Ishikawa (cell line): ENCODE measurements around the gene XXYLT1.

Experiments used
- CEBPB ChIP-seq: IDR thresholded peaks from 2 replicates; pipeline ENCODE4 v1.6.1; 2012
- CREB1 ChIP-seq: IDR thresholded peaks from 2 replicates; pipeline ENCODE4 v1.6.1; 2012; ENCODE audit warnings: low read depth
- EGR1 ChIP-seq: IDR thresholded peaks from 2 replicates; pipeline ENCODE4 v1.6.1; 2012
- EP300 ChIP-seq: IDR thresholded peaks from 2 replicates; pipeline ENCODE4 v1.6.1; 2012; ENCODE audit warnings: borderline replicate concordance
- FOXM1 ChIP-seq: IDR thresholded peaks from 2 replicates; pipeline ENCODE4 v1.6.1; 2012; ENCODE audit warnings: low read depth, borderline replicate concordance
- NFIC ChIP-seq: IDR thresholded peaks from 2 replicates; pipeline ENCODE4 v1.6.1; 2012
- RAD21 ChIP-seq: IDR thresholded peaks from 2 replicates; pipeline ENCODE4 v1.6.1; 2012; ENCODE audit warnings: low read depth
- TAF1 ChIP-seq: IDR thresholded peaks from 2 replicates; pipeline ENCODE4 v1.6.1; 2012; ENCODE audit warnings: low read depth, mild to moderate bottlenecking
- TCF12 ChIP-seq: IDR thresholded peaks from 2 replicates; pipeline ENCODE4 v1.6.1; 2012; ENCODE audit warnings: low read depth
- TEAD4 ChIP-seq: IDR thresholded peaks from 2 replicates; pipeline ENCODE4 v1.6.1; 2012
- YY1 ChIP-seq: IDR thresholded peaks from 2 replicates; pipeline ENCODE4 v1.6.1; 2012; ENCODE audit warnings: low read depth
- ZBTB7A ChIP-seq: IDR thresholded peaks from 2 replicates; pipeline ENCODE4 v1.6.1; 2012; ENCODE audit warnings: low read depth
- TF ChIP-seq, protein P1 (sequence below): IDR thresholded peaks from 2 replicates; pipeline ENCODE4 v1.6.1; 2012; ENCODE audit warnings: low read depth, mild to moderate bottlenecking
- TF ChIP-seq, protein P2 (sequence below): IDR thresholded peaks from 2 replicates; pipeline ENCODE4 v1.6.1; 2012
- TF ChIP-seq, protein P3 (sequence below): IDR thresholded peaks from 2 replicates; pipeline ENCODE4 v1.6.1; 2012

The XXYLT1 gene

DNA sequence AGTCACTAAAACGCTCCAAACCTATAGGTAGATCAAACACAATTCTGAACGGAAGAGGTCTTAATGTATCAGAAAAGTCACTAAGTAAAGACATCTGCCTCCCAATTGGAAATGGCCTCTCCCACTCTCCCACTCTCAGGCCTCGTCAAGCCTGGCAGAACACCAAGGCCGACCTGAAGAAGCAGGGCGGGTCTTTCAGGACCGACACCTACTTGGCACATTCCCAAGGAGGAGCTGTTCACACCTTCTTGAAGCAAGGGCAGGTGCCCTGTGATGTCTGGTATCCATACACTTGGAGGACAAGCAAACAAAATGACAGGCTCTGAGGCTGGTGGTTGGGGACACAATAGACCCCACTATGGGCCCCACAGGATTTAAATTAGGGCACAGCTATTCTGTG, 30.0 kb downstream of the XXYLT1 start:
- TF ChIP-seq, protein P1, sequence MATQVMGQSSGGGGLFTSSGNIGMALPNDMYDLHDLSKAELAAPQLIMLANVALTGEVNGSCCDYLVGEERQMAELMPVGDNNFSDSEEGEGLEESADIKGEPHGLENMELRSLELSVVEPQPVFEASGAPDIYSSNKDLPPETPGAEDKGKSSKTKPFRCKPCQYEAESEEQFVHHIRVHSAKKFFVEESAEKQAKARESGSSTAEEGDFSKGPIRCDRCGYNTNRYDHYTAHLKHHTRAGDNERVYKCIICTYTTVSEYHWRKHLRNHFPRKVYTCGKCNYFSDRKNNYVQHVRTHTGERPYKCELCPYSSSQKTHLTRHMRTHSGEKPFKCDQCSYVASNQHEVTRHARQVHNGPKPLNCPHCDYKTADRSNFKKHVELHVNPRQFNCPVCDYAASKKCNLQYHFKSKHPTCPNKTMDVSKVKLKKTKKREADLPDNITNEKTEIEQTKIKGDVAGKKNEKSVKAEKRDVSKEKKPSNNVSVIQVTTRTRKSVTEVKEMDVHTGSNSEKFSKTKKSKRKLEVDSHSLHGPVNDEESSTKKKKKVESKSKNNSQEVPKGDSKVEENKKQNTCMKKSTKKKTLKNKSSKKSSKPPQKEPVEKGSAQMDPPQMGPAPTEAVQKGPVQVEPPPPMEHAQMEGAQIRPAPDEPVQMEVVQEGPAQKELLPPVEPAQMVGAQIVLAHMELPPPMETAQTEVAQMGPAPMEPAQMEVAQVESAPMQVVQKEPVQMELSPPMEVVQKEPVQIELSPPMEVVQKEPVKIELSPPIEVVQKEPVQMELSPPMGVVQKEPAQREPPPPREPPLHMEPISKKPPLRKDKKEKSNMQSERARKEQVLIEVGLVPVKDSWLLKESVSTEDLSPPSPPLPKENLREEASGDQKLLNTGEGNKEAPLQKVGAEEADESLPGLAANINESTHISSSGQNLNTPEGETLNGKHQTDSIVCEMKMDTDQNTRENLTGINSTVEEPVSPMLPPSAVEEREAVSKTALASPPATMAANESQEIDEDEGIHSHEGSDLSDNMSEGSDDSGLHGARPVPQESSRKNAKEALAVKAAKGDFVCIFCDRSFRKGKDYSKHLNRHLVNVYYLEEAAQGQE = peak; percentile 44; the same call in 1 of the 2 replicates
- TF ChIP-seq TCF12 (no peak), TEAD4 (no peak), TAF1 (no peak), RAD21 (no peak), NFIC (peak; percentile 81), CEBPB (no peak), YY1 (no peak), CREB1 (no peak)
- TF ChIP-seq, protein P2, sequence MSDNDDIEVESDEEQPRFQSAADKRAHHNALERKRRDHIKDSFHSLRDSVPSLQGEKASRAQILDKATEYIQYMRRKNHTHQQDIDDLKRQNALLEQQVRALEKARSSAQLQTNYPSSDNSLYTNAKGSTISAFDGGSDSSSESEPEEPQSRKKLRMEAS = peak; percentile 79
- TF ChIP-seq, protein P3, sequence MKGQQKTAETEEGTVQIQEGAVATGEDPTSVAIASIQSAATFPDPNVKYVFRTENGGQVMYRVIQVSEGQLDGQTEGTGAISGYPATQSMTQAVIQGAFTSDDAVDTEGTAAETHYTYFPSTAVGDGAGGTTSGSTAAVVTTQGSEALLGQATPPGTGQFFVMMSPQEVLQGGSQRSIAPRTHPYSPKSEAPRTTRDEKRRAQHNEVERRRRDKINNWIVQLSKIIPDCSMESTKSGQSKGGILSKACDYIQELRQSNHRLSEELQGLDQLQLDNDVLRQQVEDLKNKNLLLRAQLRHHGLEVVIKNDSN = no peak

DNA sequence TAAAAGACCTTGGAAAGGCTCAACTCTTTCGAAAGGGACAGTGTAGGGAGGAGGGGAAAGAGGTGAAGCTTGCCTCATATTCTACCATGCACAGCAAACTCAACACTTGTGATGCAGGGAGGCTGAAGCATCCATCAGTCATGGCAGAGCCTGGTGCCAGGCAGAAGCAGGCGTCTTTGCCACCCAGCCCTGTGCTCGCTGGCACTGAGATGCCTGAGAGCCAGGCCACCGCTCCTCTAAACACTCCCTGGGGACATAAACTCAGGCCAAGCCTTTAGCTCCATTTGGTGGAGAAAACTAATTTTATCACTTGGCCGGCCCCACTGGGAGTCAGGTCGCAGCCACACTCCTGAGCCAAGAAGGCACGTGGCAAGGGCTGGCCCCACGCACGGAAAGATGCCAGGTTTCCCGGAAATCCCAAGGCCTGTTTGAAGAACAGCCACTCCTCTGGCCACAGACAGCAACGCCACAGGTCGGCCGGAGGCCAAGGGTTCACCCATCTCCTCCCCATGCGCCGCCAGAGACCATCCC, 30.7 kb downstream of the XXYLT1 start:
- TF ChIP-seq EP300 (no peak), CREB1 (no peak), RAD21 (no peak), NFIC (no peak), TAF1 (no peak), ZBTB7A (no peak), TCF12 (no peak), FOXM1 (no peak), TEAD4 (no peak), EGR1 (no peak), YY1 (no peak), CEBPB (no peak)
- TF ChIP-seq, protein P3 = no peak
- TF ChIP-seq, protein P1 = no peak
- TF ChIP-seq, protein P2 = no peak

DNA sequence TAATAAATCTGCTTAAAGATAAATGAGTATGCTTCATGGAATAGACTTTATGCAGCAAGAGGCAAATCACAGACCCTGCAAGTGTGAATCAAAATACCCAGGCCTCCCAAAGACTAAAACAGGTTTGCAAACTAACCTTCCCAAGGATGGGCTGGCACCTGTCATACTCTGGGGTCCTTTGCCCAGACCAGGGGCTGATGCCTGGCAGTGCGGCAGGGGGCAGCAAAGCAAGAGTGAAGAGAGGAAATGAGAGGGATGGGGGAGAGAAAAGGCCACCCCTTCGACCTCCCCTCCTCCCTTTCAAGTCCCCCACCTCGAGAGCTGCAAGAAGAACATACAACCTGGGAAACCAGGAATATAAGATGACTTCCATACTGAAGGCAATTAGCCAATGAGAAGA, 31.8 kb downstream of the XXYLT1 start:
- no peak for TF ChIP-seq NFIC
- TF ChIP-seq TCF12 = no peak
- TF ChIP-seq CEBPB = no peak
- TF ChIP-seq, protein P3 = no peak
- no peak for TF ChIP-seq EP300
- TF ChIP-seq CREB1 = no peak
- no peak for TF ChIP-seq YY1
- TF ChIP-seq EGR1 = no peak
- no peak for TF ChIP-seq FOXM1
- TF ChIP-seq, protein P2 = no peak
- TF ChIP-seq ZBTB7A = no peak
- TF ChIP-seq TEAD4 = no peak
- no peak for TF ChIP-seq TAF1
- TF ChIP-seq, protein P1 = no peak
- TF ChIP-seq RAD21 = no peak

DNA sequence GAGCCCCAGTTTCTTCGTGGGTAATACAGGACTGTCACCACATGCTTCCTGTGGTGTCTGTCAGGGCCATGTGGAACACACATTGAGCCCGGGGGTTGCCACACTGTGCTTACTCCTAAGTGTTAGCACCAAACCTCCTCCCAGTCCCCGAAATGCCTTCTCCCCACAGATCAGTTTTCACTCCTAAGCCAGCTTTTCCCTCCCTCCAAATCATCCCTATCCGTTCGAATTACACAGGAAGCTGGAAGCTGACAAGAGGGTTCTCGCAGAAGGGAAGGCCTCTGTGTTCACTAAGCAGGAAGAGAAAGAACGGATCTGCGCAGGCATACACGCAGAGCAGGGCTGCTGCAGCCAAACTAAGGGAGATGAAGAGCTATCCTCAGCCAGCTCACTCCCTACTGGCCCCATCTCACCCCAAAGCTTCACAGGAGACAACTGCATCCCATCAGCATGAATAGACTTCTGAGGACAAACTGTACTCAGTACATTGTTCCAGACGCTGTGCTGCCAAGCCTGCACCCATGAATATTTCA, 32.3 kb downstream of the XXYLT1 start:
- TF ChIP-seq, protein P2 = no peak
- TF ChIP-seq YY1 (no peak), EGR1 (no peak), NFIC (no peak), CEBPB (no peak), TEAD4 (no peak), CREB1 (no peak), TCF12 (no peak), EP300 (no peak), RAD21 (no peak), ZBTB7A (no peak), TAF1 (no peak), FOXM1 (no peak)
- TF ChIP-seq, protein P3 = no peak
